GM23248 (cell line): ENCODE results near the gene SEC14L1. TPM values are rescaled to one million over a fixed set of nuclear protein-coding genes. Genes with fewer than 3 reads are reported as not detected.

Experiments used
- DNase-seq: peaks from one replicate; pipeline ENCODE4 v3.0.0-alpha.2; 2015
- H2AFZ ChIP-seq: fragments of 200-600 bp; sonication (generic); 2 replicates; pipeline ENCODE4 v1.6.1; 2016; ENCODE audit warnings: antibody characterized with exemption
- H3F3A ChIP-seq: fragments of 200-600 bp; sonication (generic); 2 replicates; pipeline ENCODE4 v1.6.1; 2016; ENCODE audit warnings: mild to moderate bottlenecking, antibody characterized with exemption, mixed run types; ENCODE audit not compliant: insufficient read depth
- H3K27ac ChIP-seq: fragments of 200-600 bp; sonication (generic); 2 replicates; pipeline ENCODE4 v1.5.1; 2016; ENCODE audit warnings: mild to moderate bottlenecking
- H3K27me3 ChIP-seq: fragments of 200-600 bp; sonication (generic); replicated peaks from 2 replicates; pipeline ENCODE4 v1.6.1; 2016; ENCODE audit warnings: mild to moderate bottlenecking; ENCODE audit not compliant: insufficient read depth
- H3K36me3 ChIP-seq: fragments of 200-600 bp; sonication (generic); 2 replicates; pipeline ENCODE4 v1.6.1; 2016; ENCODE audit warnings: low read depth, mild to moderate bottlenecking
- H3K4me1 ChIP-seq: fragments of 200-600 bp; sonication (generic); 2 replicates; pipeline ENCODE4 v1.6.1; 2016; ENCODE audit warnings: mild to moderate bottlenecking; ENCODE audit not compliant: insufficient read depth
- H3K4me2 ChIP-seq: fragments of 200-600 bp; sonication (generic); one replicate; pipeline ENCODE4 v1.6.1; 2016; ENCODE audit warnings: mild to moderate bottlenecking; ENCODE audit not compliant: unreplicated experiment
- H3K4me3 ChIP-seq: fragments of 200-600 bp; sonication (generic); 2 replicates; pipeline ENCODE4 v1.5.1; 2016; ENCODE audit warnings: mild to moderate bottlenecking
- H3K79me2 ChIP-seq: fragments of 200-600 bp; sonication (generic); 2 replicates; pipeline ENCODE4 v1.6.1; 2016; ENCODE audit warnings: mild to moderate bottlenecking; ENCODE audit not compliant: insufficient read depth
- H3K9ac ChIP-seq: fragments of 200-600 bp; sonication (generic); 2 replicates; pipeline ENCODE4 v1.6.1; 2016; ENCODE audit warnings: mild to moderate bottlenecking
- H3K9me2 ChIP-seq: fragments of 200-600 bp; sonication (generic); 2 replicates; pipeline ENCODE4 v1.6.1; 2016; ENCODE audit warnings: mixed run types, mild to moderate bottlenecking, moderate library complexity; ENCODE audit not compliant: insufficient read depth
- H3K9me3 ChIP-seq: fragments of 200-600 bp; sonication (generic); one replicate; pipeline ENCODE4 v1.6.1; 2017; ENCODE audit warnings: low read depth
- H4K20me1 ChIP-seq: fragments of 200-600 bp; sonication (generic); 2 replicates; pipeline ENCODE4 v1.6.0; 2016; ENCODE audit not compliant: insufficient read depth
- EZH2 ChIP-seq: fragments of 200-600 bp; sonication (generic); IDR thresholded peaks from 2 replicates; pipeline ENCODE4 v1.6.1; 2018; ENCODE audit warnings: antibody characterized with exemption, mild to moderate bottlenecking; ENCODE audit not compliant: insufficient read depth, poor library complexity, severe bottlenecking
- EZH2phosphoT487 ChIP-seq: fragments of 200-600 bp; sonication (generic); IDR thresholded peaks from 2 replicates; pipeline ENCODE4 v1.6.1; 2018; ENCODE audit warnings: antibody characterized with exemption, moderate library complexity, mild to moderate bottlenecking, low read depth; ENCODE audit not compliant: insufficient read depth
- WGBS, 2 experiments: methylation state at CpG; one replicate each; pipeline ENCODE4 v1.1.6; 2015 to 2017; ENCODE audit warnings: low lambda C conversion rate in 2 of 2, low coverage in 1 of 2; ENCODE audit errors: missing lambda C conversion rate in 2 of 2; 5-methylcytosine and 5-hydroxymethylcytosine counted together
- in situ Hi-C: fragments of 300-500 bp; cut with MboI; formaldehyde crosslinking; loops from 2 replicates; pipeline ENCODE4 v1.15.0; 2020
- polyA plus RNA-seq: library from polyadenylated mRNA; unstranded; fragments of >200 nt; fragmentation: Nextera tagmentation; extraction: Ambion mirVana; gene quantifications from 2 replicates; pipeline ENCODE4 v1.2.1, GENCODE V29; 2016
- total RNA-seq: library from RNA; depleted of rRNA; stranded (reverse); fragments of >200 nt; shearing (Covaris generic); gene quantifications from 2 replicates; pipeline ENCODE4 v1.2.3, GENCODE V29; 2014

SEC14L1 gene
- total and polyA plus RNA-seq, 2 experiments from 2014 or later = 24.4 to 26.8 TPM

DNA sequence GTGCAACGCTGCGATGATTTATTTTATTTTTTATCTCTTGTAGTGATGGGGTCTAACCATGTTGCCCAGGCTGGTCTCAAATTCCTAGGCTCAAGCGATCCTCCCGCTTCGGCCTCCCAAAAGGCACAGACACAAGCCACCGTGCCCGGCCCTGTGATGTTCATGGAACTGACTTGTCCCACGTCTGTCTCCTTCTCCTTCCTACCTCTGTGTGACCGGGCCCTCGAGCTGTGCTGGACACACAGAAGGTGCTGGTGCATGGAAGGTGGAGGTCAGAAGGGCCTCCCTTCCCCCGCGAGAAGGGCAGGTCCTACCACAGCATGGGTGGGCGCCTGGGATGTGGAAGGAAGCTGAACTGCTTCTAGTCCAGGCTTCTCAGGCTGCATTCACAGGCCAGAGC lies 88.0 kb downstream of the SEC14L1 start:
- Histone ChIP-seq H3K27me3 (no peaks in the 10 kb centered on the region), H3K79me2 (no peaks in the 10 kb centered on the region), H2AFZ (no peak overlapping the region), H3F3A (peaks cover 10% of the 10 kb centered on the region), H3K9me3 (no peaks in the 10 kb centered on the region), H3K4me2 (no peak overlapping the region), H3K9ac (no peak overlapping the region), H3K4me1 (no peaks in the 10 kb centered on the region), H3K4me3 (no peak overlapping the region), H4K20me1 (no peaks in the 10 kb centered on the region), H3K9me2 (no peaks in the 10 kb centered on the region), H3K36me3 (no peaks in the 10 kb centered on the region), H3K27ac (no peak overlapping the region)
- DNase-seq = no peak
- in situ Hi-C loops = loop anchor here (10.0 kb wide), 1 partner anchor 134 kb away; no protein-coding TSS in a partner anchor
- TF ChIP-seq EZH2phosphoT487 (no peak), EZH2 (no peak)
- WGBS, 2 experiments = 87 to 90% methylated on average over 13 of the region's 13 CpGs

DNA sequence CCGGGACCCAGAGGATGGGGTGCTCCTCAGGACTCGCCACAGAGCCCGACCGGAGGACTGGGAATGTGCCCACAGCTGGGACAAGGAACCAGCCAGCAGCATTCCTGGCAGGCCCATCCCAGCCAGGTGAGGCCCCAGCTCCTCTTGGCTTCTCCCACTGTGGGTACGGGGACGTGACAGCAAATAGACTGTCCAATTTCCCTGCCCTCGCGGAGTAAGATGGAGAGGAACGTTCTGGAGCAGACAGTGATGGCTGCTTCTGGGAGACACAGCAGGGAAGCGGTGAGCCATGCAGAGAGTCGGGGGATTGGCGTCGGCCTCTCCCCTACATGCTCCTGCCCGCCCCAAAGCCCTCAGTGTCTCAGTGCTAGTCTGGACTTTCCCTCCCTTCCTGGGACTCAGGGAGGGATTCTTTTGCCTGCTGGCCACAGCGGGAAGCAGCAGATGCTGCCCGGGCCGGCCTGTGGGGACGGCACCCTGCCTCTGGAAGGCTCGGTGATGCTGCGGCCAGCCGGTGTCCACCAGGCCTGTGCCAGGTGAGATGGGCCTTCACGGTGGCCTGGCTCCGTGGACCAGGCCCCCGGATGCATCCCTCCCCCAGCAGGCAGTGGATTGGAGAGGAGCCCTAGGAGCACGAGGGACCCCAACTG lies 89.1 kb downstream of the SEC14L1 start:
- H2AFZ ChIP-seq = no peak overlapping the region
- in situ Hi-C loops = loop anchor here (10.0 kb wide), 1 partner anchor 135 kb away; no protein-coding TSS in a partner anchor
- H3K9ac ChIP-seq = no peak overlapping the region
- no peak overlapping the region for H3K27ac ChIP-seq
- H3K9me3 ChIP-seq = no peaks in the 10 kb centered on the region
- no peaks in the 10 kb centered on the region for H3K36me3 ChIP-seq
- H4K20me1 ChIP-seq = no peaks in the 10 kb centered on the region
- TF ChIP-seq EZH2phosphoT487 (no peak), EZH2 (no peak)
- 92 to 93% methylated on average over 19 to 25 of the region's 25 CpGs for WGBS, 2 experiments
- H3K4me2 ChIP-seq = no peak overlapping the region
- H3K4me1 ChIP-seq = peaks cover 3% of the 10 kb centered on the region
- H3K27me3 ChIP-seq = no peaks in the 10 kb centered on the region
- no peak for DNase-seq
- no peaks in the 10 kb centered on the region for H3K9me2 ChIP-seq
- H3F3A ChIP-seq = peaks cover 21% of the 10 kb centered on the region
- H3K4me3 ChIP-seq = no peak overlapping the region
- H3K79me2 ChIP-seq = no peaks in the 10 kb centered on the region

DNA sequence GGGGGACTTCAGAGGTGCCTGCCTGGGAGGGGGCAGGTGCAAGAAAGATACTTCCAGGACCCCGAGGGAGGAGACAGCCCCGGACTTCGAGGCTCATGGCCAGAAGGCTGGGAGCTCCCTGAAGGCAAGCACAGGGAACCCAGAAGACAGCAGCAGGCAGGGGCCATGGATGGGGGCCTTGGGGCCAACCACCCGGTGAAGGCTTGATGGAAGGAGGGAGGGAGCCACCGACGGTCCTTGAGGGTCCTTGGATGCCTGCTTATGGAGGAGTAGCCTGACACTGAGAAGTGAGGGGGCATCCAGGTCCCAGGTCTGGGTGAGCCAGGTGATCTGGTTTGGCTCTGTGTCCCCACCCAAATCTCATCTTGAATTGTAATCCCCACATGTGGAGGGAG lies 89.7 kb downstream of the SEC14L1 start:
- no peaks in the 10 kb centered on the region for H3K79me2 ChIP-seq
- DNase-seq = no peak
- H3K36me3 ChIP-seq = no peaks in the 10 kb centered on the region
- no peak overlapping the region for H2AFZ ChIP-seq
- no peaks in the 10 kb centered on the region for H3K27me3 ChIP-seq
- no peak overlapping the region for H3K4me2 ChIP-seq
- no peak overlapping the region for H3K4me3 ChIP-seq
- H3K9me3 ChIP-seq = no peaks in the 10 kb centered on the region
- H3K27ac ChIP-seq = no peak overlapping the region
- no peak for TF ChIP-seq EZH2phosphoT487
- H3K9me2 ChIP-seq = no peaks in the 10 kb centered on the region
- H3K9ac ChIP-seq = no peak overlapping the region
- H3K4me1 ChIP-seq = peaks cover 7% of the 10 kb centered on the region
- 81 to 96% methylated on average over 6 of the region's 6 CpGs for whole genome bisulfite sequencing, 2 experiments
- peaks cover 26% of the 10 kb centered on the region for H3F3A ChIP-seq
- H4K20me1 ChIP-seq = no peaks in the 10 kb centered on the region
- in situ Hi-C loops = no loop called here

- H3F3A ChIP-seq = peaks cover 26% of the 10 kb centered on the region
- no peak overlapping the region for H3K27ac ChIP-seq
- no peaks in the 10 kb centered on the region for H3K36me3 ChIP-seq
- H3K9ac ChIP-seq = no peak overlapping the region
- TF ChIP-seq EZH2 = no peak
- TF ChIP-seq EZH2phosphoT487 = no peak
- H4K20me1 ChIP-seq = no peaks in the 10 kb centered on the region
- H3K9me3 ChIP-seq = no peaks in the 10 kb centered on the region
- DNase-seq = no peak
- peaks cover 7% of the 10 kb centered on the region for H3K4me1 ChIP-seq
- H3K27me3 ChIP-seq = no peaks in the 10 kb centered on the region
- H3K4me3 ChIP-seq = no peak overlapping the region
- no peak overlapping the region for H3K4me2 ChIP-seq
- WGBS, 2 experiments = 94 to 96% methylated on average over 11 of the region's 11 CpGs
- in situ Hi-C loops = no loop called here
- H3K79me2 ChIP-seq = no peaks in the 10 kb centered on the region
- no peaks in the 10 kb centered on the region for H3K9me2 ChIP-seq
- H2AFZ ChIP-seq = no peak overlapping the region
These were observed 90.5 kb downstream of the SEC14L1 start for GRCh38 chr17:77231076-77231871.
